ENCODE results near the gene EZR. TPM values are rescaled to one million over a fixed set of nuclear protein-coding genes. Genes with fewer than 3 reads are reported as not detected.

The EZR gene
- total and polyA plus RNA-seq, 2 experiments from 2014 or later = 399 to 623 TPM

DNA sequence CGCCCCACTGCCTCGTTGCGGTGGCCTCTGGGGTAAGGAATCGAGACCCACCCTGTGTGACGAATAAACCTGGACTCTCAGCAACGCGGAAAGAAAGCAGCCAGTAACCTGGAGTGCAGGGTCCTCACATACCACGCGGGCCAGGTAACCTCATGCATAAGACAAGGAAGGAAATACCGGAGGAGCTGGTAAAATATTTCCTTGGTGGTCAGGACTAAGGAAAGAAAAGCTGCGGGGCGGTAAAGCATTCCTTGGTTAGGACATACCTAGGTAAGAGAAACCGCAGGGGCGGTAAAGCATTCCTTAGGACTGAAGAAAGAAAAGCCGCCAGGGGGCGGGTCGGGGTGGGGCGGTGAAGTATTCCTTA lies 88.6 kb downstream of the EZR start:
- H3K36me3 ChIP-seq (replicated peaks; ENCODE audit: insufficient read depth, low read depth) = no peaks in the 10 kb centered on the region
- H3K27ac ChIP-seq = peak overlapping the region; percentile 96
- H4K20me1 ChIP-seq (ENCODE audit: insufficient read depth, poor library complexity, severe bottlenecking) = no peaks in the 10 kb centered on the region
- H3K79me2 ChIP-seq = no peaks in the 10 kb centered on the region
- TF ChIP-seq EZH2phosphoT487 (IDR thresholded peaks at IDR 0.05; ENCODE audit: low read depth, severe bottlenecking, unreplicated experiment) (no peak), CTCF (IDR thresholded peaks at IDR 0.05; ENCODE audit: poor library complexity) (peak; percentile 19), EZH2 (IDR thresholded peaks at IDR 0.05; ENCODE audit: borderline replicate concordance) (no peak)
- peaks cover 11% of the 10 kb centered on the region for H3K4me1 ChIP-seq (ENCODE audit: insufficient read depth)
- H3K9me2 ChIP-seq (replicated peaks; ENCODE audit: insufficient read depth) = no peaks in the 10 kb centered on the region
- no peak overlapping the region for H3K4me3 ChIP-seq
- peak; percentile 90 for DNase-seq (ENCODE audit: low spot score)
- H3K4me2 ChIP-seq = peak overlapping the region; percentile 66
- peak overlapping the region; percentile 19 for H2AFZ ChIP-seq
- 21% methylated on average over 18 of the region's 18 CpGs for WGBS (ENCODE audit: low lambda C conversion rate, missing lambda C conversion rate)
- H3K9me3 ChIP-seq (ENCODE audit: low read depth) = no peaks in the 10 kb centered on the region
- H3K27me3 ChIP-seq = no peaks in the 10 kb centered on the region

DNA sequence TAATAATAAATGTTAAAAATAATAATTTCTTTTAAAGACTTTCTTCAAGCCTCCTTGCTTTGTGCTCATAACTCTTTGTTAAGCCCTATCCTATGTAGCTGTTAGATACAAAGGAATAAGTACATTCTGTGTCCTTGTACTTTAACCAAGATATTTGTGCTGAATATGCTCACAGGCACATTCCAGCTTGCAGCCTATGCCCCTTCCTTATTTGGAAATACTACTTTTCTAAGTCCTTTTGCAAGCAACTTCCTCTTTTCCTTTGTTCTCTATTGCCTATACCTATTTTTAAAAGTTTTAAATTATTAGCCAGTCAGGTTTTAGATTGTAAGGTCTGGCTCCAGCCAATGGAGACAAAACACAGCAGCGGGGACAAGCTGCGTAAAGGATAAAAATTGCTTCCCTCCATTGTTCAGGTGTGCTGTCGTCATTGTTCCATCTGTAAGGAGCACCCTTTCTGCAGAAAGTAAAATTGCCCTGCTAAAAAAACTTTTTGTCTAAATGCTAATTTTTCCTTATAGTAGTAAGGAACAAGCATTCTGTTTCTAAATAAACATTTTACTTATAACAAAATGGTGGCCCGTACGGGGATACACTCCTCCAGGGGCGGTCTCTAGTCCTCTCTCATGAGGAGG lies 89.1 kb downstream of the EZR start:
- TF ChIP-seq EZH2 (IDR thresholded peaks at IDR 0.05; ENCODE audit: borderline replicate concordance) = no peak
- TF ChIP-seq CTCF (IDR thresholded peaks at IDR 0.05; ENCODE audit: poor library complexity) = no peak
- TF ChIP-seq EZH2phosphoT487 (IDR thresholded peaks at IDR 0.05; ENCODE audit: low read depth, severe bottlenecking, unreplicated experiment) = no peak
- WGBS (ENCODE audit: low lambda C conversion rate, missing lambda C conversion rate) = 28% methylated on average over 6 of the region's 6 CpGs
- DNase-seq (ENCODE audit: low spot score) = no peak
- H3K27me3 ChIP-seq = no peaks in the 10 kb centered on the region
- no peak overlapping the region for H3K4me3 ChIP-seq
- no peaks in the 10 kb centered on the region for H3K36me3 ChIP-seq (replicated peaks; ENCODE audit: insufficient read depth, low read depth)
- peak overlapping the region; percentile 19 for H2AFZ ChIP-seq
- H3K4me1 ChIP-seq (ENCODE audit: insufficient read depth) = peaks cover 11% of the 10 kb centered on the region
- H3K27ac ChIP-seq = peak overlapping the region; percentile 96
- H3K9me2 ChIP-seq (replicated peaks; ENCODE audit: insufficient read depth) = no peaks in the 10 kb centered on the region
- no peaks in the 10 kb centered on the region for H4K20me1 ChIP-seq (ENCODE audit: insufficient read depth, poor library complexity, severe bottlenecking)
- H3K9me3 ChIP-seq (ENCODE audit: low read depth) = no peaks in the 10 kb centered on the region
- peak overlapping the region; percentile 66 for H3K4me2 ChIP-seq
- no peaks in the 10 kb centered on the region for H3K79me2 ChIP-seq

GRCh38 chr6:158725704-158726103 lies 93.5 kb downstream of the EZR start:
- TF ChIP-seq CTCF (IDR thresholded peaks at IDR 0.05; ENCODE audit: poor library complexity) (no peak), EZH2 (IDR thresholded peaks at IDR 0.05; ENCODE audit: borderline replicate concordance) (no peak)
- Histone ChIP-seq H3K9me3 (ENCODE audit: low read depth) (no peaks in the 10 kb centered on the region), H3K79me2 (no peaks in the 10 kb centered on the region), H3K4me2 (no peak overlapping the region), H3K4me1 (ENCODE audit: insufficient read depth) (peaks cover 11% of the 10 kb centered on the region), H3K36me3 (replicated peaks; ENCODE audit: insufficient read depth, low read depth) (no peaks in the 10 kb centered on the region), H3K4me3 (no peak overlapping the region), H3K27ac (no peak overlapping the region), H4K20me1 (ENCODE audit: insufficient read depth, poor library complexity, severe bottlenecking) (no peaks in the 10 kb centered on the region), H3K9me2 (replicated peaks; ENCODE audit: insufficient read depth) (no peaks in the 10 kb centered on the region), H2AFZ (no peak overlapping the region), H3K27me3 (no peaks in the 10 kb centered on the region)
- no peak for DNase-seq (ENCODE audit: low spot score)
- 91% methylated on average over 8 of the region's 8 CpGs for WGBS (ENCODE audit: low lambda C conversion rate, missing lambda C conversion rate)
